Kasumi-1 (cell line): ENCODE data around the gene C1QL3.

Experiments used
- DNase-seq, 2 experiments: peaks; one replicate each; lab custom pipeline; 2025; lab: John Stamatoyannopoulos, UW

C1QL3 gene

DNA sequence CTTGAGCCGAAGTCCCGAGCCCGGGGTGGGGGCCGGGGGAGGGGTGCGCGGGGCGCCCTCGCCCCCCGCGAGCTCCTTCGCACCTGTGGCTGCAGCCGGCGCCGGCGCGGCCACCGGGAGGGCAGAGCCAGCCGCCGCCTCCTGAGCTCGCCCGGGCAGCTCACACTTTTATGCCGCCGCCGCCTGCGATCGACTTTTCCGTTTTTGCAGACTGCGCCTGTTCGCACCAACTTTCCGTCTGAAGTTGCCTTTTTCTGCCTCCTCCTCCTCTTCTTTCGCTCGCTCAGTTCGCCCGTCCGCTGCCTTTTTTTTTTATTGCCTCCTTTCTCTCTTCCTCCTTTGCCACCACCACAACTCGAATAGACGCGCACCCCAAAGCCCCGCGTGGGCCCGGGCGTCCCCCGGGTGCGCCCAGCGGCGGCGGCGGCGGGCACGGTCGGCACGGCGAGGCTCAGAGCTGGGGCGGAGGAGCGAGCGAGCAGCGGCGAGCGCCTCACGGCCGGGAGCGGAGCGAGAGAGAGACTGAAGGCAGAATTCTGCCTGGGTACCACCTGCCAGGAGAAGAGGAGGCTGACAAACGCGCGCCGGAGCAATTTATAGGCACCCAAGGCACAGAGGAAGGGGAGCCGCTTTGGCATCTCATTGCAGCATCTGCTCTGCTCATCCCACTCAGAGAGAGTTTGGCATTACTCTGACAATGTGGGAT is at the start of gene C1QL3:
Gene C1QL3 (minus strand): TSS at position 569 of the 706 bp plus-strand sequence. CDS start 814 bp downstream, outside the sequence.
- DNase-seq = peak; percentile 58 to 61

- DNase-seq = no peak
Observed at GRCh38 chr10:16570731-16571130, 49.1 kb upstream of the C1QL3 start.

DNA sequence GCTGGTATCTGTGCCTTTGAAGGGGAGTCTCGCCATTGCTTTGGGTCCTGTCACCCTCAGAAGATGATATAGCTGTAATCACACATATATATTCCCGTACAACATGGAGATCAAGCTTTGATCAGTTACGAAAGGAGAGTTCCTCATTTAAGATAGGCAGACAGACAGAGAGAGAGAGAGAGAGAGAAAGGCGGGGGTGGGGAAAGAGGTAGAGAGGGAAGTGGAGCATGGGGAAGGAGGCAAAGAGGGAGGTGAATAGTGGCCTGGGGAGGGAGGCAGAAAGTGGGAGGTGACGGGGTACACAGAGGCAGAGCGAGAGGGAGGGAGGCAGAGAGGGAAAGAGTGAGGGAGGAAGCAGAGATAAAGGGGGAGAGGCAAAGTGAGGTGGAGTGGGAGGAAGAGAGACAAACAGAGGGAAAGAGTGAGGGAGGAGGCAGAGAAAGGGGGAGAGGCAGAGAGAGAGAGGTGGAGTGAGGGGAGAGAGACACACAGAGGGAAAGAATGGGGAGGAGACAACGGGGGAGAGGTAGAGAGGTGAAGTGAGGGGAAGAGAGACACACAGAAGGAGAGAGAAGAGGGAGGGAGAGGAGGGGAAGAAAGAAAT is 44.6 kb upstream of the C1QL3 start:
- no peak for DNase-seq

GRCh38 chr10:16565604-16566003 is 43.9 kb upstream of the C1QL3 start:
- DNase-seq = no peak

GRCh38 chr10:16562891-16563290 is 41.2 kb upstream of the C1QL3 start:
- no peak for DNase-seq

- no peak for DNase-seq
Observed at GRCh38 chr10:16559236-16559773, 37.6 kb upstream of the C1QL3 start.

DNA sequence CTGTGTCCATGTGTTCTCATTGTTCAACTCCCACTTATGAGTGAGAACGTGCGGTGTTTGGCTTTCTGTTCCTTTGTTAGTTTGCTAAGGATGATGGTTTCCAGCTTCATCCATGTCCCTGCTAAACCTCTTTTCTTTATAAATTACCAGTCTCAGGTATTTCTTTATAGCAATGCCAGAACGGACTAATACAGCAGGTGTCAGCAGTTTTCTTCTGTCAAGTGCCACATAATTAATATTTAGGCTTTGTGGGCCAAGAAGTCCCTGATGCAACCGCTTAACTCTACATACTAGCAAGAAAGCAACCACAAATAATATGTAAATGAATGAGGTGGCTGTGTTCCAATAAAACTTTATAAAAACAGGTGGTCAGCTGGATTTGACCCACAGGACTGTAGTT is 26.3 kb upstream of the C1QL3 start:
- DNase-seq = no peak

DNA sequence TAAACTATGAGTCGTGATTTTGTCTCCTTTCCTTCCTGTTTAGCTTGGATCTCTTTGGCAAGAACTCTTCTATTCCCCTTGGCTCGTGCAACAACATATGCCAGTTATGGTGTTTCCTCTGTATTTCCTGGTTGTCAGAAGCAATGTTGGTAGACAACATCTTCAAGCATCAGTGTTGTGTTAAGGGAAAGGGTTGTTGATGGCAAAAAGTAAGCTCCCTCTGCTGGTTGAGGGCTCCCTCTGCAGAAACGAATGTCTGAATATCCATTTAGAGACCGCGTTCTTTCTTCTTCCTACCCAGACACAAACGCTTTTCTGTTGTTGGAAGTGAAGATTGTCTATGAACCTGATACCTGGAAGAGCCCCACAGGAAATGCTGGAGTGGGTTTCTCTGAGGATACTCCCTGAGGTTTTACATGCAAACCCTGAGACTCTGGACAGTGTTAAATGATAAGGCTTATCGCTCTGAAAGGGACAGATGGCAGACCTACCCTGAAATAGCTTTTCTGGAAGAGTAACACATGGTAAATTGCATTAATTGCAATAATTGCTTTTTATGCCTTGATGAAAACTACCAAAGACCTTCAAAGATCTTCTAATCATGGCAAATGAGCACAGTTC is 23.5 kb upstream of the C1QL3 start:
- DNase-seq = peak; percentile 63 to 70

DNA sequence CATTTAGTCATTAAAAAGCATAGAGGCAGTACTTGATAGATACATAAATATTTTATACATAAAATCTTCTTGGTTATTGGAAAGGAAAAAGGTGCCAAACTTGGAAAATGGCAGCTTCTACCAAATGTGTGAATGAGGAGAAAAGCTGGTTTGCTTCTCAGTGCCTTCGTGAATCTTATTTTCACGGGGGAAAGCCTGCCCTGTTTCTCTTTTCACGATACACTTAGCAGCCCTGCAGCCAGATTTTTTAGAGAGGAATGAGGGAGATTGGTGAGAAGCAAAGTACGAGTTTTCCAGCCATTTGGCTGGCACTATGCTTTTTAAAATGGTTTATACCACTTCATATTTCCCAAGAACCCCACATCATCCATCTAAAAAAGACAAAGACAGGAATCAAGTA is 22.9 kb upstream of the C1QL3 start:
- no peak for DNase-seq

DNA sequence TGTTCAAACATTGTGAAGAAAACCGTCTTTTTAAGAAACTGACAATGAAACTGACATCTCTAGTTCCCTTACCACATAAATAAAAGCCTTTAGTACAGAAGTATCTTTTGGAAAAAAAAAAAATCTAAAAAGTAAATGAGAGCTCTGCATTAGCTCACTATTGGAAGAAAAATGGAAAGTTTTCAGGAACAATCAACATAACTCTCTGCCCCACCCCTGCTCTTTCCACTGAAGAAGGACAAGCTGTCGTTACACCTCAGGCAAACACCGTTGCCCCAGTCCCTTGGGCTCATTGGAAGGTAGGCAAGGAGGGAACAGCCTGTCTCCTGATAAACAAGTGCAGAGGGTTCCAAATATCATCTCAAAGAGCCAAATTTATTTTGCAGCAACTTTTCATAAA is 22.4 kb upstream of the C1QL3 start:
- DNase-seq = no peak

DNA sequence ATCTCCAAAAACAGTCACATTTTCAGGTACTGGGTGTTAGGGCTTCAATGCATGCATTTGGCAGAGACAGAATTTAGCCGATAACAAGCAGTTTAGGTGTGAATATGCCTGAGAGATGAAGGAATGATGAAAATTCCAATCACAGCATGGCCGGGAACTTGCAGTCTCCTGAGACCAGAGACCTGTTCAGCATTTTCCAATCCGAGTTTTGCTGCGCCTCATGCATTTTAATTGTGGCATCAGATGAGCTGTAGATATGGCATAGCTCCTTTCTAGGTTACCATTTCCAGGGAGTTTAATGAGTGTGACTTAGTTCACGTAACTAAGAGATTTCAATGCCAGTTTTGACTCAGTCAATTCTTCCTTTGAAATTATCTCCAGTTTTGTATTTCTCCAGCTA is 14.5 kb upstream of the C1QL3 start:
- DNase-seq = no peak

GRCh38 chr10:16529853-16530252 is 8.2 kb upstream of the C1QL3 start:
- DNase-seq = no peak

DNA sequence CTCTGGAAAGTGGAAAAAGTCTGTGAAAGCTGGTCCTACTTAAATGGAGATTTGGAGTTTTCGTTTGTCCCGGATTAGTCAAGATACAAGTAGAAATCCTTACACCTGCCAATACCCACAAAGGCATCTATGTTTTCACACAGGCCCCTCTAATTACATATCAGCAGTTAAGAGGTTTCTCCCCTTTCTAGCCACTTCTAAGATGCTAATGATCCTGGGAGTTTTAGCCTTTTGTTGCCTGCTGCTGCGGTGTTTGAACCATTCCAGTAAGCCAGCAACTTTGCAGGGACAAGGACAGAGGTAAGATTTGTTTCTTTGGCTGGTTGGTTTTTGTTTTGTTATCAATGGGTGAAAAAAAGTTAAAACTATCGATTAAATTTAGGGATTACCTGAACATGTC is 5.8 kb upstream of the C1QL3 start:
- no peak for DNase-seq

GRCh38 chr10:16520900-16521299 is 779 bp downstream of the C1QL3 start:
- peak; percentile 20 to 41 for DNase-seq

DNA sequence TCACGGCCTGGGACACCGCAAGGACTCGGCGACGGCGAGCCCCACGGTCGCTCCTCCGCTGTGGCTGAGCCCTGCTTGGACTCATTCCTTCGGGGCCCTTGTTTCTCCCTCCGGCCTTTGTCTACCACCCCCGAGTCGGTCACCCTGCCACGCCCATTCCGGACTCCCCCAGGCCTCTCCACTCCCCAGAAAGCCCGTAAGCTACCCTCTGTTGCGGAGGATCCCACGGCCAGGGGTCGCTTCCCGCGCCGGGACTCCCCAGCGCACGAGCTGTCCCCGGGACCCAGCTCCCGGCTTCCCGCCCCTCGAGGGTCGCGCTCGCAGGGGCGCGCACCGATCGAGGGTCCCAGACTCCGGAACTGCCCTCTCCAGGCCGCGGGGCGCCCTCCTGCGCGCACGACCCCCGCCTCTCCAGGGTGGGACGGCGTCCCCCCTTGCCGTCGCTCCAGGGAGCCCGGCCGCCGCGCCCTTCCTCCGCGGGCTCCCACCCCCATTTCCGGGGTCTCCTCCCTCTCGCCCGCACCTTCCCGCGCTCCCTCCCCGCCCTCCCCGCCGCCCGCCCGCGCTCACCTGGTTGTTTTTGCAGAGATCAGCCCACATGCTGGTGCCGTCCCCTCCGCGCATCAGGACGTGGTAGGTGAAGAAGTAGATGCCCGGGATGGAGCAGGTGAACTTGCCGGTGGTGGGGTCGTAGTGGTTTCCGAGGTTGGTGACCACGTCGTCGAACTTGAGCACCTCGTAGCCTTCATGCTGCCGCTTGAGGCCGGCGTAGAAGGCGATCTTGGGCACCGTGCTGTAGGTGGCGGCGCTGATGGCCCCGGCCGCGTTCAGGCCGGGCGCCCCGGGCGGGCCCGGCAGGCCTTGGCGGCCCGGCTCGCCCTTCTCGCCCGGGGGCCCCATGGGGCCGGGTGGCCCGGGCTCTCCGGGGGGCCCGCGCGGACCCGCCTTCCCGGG is 1.5 kb downstream of the C1QL3 start:
- no peak for DNase-seq

DNA sequence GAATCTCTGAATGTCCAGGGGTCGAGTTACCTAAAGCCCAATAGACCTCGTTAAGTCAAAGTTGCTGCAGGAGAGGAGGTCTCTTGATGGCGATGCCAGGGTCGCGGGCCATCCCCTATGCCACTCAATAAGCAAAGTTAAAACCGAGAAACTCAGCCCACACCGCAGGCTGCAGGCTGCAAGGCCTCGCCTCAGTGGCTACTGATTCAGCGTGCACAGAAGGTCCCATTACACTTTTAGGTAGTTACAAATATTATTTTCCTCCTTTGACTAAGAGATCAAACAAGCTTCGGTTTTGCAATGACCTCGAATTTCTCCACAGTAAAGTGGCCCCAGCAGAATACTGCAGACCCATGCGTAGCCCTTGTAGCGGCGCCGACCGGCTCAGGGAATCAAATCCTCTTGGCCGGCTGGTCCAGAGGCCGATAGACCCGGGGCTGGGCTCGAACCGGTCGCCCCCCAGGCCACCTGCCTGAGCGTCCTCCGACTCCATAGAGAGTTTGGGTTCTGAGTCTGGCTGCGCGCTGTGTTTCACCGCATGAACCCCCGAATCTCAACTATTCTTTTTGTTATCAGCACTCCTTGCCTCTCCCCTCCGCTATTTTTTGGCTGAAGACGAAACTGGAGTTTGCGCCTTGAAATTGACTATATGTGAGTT is 2.3 kb downstream of the C1QL3 start:
- no peak for DNase-seq

- peak in 1 of 2 experiments; percentile 22 for DNase-seq
Observed at GRCh38 chr10:16518822-16519221, 2.9 kb downstream of the C1QL3 start.

GRCh38 chr10:16510843-16511242 is 10.8 kb downstream of the C1QL3 start:
- DNase-seq = no peak

- no peak for DNase-seq
Observed at GRCh38 chr10:16509996-16510395, 11.7 kb downstream of the C1QL3 start.

DNA sequence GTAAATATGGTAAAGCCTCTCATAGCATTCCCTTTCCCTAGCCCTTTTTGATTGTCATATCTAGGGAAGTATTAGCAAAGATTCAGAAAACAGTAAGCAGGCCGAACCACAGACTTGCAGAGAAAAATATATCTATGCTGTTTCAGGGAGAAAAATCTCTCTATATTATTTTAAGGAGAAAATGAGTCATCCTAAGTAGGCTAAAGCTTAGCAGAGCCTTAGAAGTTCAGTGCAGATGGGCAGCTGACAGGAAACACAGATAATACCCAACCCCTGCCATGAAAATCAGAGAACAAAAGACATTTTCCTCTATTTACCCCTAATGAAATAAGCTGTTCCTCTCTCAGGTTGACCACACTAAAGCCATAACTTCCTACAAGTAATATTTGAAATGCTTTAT is 16.5 kb downstream of the C1QL3 start:
- no peak for DNase-seq

DNA sequence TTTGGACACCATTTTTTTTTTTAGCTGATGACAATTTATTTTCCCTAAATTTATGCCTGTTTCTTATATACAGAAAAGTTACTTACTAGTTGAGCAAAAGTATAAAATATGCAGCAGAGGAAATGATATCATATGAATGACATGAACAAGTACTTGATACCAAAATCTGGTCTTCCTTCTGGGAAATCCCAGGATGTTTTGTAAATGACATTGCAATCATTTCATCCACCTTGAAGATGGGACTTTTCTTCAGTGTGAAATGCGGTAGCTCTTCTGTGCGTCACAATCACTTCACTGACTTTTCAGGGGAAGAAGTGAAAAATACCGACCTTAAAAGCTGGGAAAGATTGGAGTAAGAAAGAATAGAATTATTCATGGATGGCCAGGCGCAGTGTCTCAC is 23.8 kb downstream of the C1QL3 start:
- DNase-seq = no peak
